Activated CD4-positive, alpha-beta T cell treated with anti-CD3 and anti-CD28 coated beads, Interleukin-2, Interleukin-6, amounts not matched to agents 100 ng/mL and 50 ng/mL, durations not matched to agents 16 hours and 8 hours (primary cell): ENCODE data around the gene MEIKIN.
A peak's percentile ranks its signal among the peaks of the same experiment; 100 is the strongest.

Source experiments
- DNase-seq: peaks from one replicate; pipeline ENCODE4 v3.0.0-alpha.2; 2020

Gene MEIKIN, protein sequence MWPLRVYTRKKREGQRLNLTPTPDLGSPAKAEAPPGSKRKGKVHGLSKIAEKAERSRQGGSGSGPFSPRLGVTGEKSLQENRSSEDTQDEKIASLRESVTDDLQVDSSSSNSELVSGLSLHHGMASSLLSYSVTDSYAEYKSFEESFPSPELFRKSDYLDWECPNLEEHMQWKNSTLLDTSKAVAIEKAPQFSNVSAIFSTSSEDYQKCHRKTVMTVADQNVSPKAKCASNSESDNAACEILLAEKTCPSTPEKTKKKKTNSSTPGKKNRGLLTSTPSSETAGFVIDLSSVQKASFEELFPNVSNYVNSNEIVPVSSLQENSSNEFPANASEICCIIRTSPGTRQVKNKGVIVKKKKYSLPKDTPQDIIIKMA

DNA sequence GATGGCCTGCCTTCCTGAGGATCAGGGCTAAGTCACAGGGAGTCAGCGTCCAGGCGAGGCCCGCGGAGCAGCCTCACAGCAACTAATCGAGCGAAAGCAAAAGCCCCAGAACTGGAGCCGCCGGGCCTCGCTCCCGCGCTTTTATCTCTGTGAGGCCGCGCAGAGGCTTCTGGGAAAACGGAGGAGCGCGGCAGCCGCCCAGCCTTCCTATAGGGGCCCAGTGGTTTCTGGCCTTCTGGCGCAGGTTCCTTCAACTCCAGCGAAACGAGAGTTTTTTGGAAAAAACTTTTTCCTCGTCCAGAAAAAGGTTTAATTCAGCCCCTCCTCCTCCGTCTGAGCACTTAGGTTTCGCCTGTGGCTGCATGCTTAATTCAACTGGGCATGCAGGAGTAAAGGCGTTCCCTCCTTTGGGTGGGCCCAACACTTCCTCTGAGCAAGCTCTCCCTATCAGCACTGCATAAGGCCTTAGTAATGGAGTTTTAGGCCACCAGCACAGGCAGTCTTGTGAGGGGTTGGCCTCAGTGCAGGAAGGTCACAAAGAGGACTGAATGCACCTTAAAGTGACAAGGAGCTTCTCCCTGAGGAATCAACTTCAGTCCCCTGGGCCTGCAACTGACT, at the start of gene MEIKIN:
Gene MEIKIN (minus strand): TSS at position 113 of the 618 bp plus-strand sequence. CDS start 158 bp downstream, outside the sequence.
- no peak for DNase-seq

DNA sequence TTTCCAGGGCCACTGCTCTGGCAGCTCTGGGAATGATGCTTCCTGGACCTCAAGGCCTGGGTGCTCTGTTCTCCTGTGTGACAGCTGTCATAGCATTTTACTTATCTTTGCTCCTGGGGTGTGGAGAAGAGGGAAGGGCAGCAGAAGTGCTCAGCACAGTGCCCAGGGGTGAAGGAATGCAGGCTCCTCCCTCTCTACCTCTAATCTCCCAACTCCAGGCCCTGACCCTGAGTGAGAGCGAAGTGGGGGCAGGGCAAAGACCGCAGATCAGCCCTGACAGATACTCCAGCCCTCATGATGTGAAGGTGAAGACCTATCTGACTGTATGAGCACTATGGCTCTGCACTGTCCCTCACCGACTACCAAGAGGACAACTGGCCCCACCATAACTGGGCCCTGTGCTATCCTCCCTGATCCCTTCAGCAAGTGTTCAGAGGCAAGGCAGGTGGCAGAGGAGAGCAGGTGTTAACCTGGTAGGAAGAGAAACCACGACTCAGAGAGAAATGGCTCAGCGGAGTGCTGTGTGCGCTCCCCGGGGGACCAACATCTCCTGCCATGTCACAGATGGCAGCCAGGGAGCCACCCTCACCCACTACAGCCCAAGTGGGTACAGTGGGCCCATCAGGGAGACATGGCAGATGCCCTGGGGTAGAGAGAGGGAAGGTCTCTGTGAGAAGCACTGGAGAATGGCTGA, 49.2 kb upstream of the MEIKIN start:
- DNase-seq, result no peak

DNA sequence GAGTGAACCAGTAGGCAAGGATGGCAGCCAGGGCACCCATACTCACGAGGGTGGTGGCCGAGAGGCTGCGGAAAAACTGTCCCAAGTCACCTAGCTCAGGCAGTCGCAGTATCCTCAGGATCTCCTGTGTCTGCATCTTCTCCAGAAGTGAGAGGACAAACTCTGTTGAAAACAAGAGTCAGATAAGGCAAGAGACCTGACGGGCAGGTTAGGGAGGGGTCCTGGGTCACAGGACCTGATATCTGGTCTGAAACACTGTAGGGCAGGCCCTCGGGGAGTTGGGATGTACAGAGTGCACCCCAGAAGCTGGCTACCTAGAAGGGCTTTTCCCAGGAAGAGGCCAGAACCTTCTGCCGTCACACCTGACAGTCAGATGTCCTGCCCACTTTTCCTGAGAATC, 48.6 kb upstream of the MEIKIN start:
- no peak for DNase-seq

DNA sequence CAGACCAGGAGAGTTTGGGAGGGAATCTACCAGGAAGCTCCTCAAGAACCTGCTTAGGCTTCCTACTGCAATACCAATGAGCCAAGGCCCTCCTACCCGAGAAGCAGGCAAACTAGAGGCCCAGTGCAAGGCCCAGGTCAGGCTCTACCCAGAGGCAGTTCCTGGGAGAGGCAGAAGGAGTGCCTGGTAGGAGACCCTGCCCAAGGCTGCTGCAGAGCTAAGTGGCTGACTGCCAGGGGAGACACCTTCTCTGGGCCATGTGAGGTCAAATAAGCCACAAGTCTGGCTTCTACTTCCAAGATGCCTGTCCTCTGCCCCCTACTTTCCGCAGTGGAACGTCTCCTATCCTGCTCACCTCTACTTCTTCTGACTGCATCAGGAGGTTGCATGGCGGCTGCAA, 48.2 kb upstream of the MEIKIN start:
- DNase-seq, result no peak

DNA sequence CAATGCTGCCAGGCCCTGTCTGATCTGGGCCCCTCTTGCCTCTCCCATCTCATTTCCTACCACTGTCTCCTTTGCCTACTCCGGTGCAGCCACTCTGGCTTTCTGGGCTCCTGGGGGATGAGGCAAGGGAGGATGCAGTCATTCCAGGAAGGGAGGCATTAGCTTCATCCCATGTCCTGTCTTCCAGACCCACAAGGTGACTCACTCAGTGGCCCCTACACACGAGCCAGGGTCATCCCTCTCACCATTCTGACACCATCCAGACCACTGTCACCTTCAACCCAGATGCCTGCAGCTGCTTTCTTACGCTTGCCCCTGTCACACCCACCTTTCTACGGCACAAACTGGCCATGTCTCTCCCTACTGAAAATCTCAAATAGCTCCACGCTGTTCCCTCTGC, 46.9 kb upstream of the MEIKIN start:
- no peak for DNase-seq

DNA sequence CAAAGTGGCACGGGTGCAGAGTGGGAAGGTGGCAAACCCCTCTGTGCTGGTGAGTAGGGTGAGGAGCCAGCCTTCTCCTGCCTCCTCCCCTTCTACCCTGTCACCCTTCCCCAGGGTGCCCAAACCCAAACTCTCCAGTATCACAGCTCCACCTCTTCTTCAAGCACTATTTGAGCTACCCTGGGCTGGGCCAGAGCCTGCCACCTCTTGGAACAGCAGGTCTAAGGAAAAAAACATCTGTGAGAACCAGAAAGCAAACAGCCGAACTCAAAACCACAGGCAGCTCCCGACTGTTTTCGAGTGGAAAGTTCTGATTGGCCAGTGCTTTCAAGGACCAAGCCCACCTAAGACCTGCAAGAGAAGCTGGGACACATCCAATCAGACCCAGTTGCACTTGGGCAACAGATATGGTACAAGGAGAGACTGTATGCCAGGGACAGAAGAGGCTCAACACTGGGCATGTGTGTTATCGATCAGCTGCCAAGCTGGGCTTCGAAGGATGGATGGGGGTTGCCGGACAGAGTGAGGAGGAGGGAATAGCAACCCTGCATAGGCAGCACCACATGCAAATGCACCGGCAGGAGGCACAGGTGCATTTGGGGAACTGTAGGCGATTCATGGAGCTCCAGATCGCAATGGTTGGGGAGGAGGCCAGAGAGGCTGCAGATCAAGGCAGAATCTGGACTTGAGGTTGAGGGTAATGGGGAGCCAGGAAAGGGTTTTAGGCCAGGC, 46.3 kb upstream of the MEIKIN start:
- no peak for DNase-seq

DNA sequence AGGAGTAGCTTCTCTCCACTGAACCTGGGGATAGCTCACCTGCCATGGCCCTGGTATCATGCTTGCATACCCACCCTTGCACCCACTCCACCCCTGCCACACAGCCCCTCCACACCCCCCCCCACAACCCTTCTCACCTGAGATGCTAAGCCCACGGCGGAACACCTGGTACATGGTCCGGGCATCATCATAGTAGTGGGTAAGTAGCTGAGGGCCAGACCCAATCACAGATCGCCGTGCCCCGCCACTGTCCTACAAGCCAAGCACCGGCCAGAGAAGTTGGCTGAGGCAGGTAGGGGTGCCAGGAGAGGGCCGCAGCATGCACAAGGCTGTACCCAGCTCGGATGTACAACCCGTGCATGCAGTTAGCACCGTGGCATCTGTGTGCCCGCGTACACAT, 45.3 kb upstream of the MEIKIN start:
- no peak for DNase-seq

DNA sequence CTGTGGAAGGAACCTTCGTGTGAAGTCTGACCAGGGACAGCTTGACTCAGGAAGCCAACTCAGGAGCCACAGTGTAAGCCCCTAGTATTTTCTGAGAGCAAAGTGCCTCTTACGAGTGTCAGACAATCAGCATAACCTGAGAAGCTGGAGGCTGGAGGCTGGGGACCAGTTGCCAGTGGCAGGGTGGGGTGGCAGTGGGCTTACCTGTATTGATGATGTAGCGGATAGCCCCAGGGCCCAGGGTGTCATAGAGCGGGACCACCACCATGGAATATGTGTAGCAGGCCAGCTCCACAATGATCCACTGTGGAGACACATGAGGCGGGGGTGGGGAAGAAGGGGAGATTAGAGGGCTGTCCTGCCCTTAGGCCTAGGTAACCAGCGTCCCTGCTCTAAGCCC, 43.1 kb upstream of the MEIKIN start:
- DNase-seq, result no peak

DNA sequence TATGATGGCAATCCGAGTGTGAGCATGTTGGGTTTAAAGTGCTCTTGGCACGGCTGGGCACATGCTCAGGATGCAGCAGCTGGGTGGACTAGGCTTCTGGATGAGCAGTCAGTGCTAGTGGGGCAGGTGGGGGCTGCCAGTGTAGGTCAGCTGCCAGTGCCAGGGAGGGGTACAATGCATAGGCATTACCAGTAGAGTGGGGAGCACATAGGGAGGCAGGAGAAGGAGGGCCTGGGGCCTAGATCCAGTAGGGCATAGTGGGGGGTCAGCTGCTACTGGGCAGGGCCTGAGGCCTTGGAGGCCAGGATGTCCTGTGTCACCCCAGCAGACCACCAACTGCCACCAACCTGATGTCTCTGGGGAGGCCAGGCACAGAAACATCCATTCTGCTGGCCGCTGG, 41.8 kb upstream of the MEIKIN start:
- DNase-seq, result no peak

DNA sequence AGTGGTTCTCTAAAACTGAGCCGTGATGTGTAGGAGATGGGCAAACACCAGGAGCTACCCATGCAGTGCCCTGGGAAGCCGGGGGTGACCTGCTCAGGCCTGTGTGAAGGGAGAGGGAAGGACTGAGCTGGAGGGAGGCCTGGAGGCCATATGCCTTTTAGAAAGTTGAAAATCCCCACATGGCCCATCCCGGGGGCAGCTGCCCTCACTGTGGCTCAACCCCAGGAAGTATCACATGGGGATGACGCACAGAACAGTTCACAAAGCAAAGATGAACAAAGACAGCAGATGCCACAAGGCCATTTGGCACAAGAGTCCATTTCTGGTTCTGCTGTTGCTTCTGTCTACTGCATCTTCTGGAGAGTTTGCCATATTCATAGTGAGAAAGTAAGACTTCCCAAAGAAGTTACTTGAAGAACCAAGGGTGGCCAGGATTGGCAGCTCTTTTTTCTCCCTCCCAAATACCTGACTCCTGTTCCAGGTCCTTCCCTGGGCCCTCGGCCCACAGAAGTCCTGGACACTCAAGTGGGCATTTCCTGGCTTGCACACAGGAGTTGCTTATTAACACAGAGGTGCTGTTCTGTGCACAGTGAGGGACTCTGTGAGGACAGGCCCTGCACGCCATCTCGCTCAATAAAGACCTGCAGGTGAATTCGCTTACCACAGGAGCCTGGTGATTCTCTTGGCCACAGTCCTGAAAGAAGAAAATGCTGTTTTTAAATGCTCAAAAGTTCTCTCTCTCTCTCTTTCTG, 40.9 kb upstream of the MEIKIN start:
- no peak for DNase-seq

DNA sequence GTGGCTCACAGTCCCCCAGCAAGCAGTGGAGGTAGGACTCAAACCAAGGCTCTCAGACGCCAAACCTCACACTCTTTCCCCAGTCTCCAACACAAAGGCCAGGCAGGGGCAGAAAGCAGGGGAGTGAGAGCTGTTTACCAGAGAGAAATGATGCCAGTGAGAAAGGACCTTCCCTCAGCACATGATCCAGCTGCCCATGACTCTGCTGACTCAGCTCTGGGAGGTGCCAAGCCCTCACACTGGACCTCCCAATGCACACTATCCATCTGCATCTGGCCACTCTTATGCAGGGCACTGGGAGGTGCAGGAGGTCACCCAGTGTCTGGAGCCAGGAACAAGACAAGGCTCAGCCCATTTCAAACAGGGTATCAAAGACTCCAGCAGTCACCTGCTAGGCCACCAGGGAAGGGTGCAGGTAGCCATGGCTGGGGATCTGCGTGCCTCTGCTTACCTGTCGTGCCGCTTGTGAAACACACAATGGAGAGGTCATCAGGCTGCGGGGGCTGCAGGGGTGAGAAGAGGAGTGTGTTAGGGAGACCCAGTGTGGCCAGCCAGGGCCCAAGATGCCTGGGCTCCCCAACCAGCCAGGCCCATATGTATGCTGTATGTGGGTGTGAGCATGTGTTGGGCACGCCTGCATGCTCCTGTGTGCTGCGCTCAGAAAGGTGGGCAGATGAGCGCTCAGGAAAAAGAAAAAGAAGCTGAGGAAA, 39.6 kb upstream of the MEIKIN start:
- no peak for DNase-seq

DNA sequence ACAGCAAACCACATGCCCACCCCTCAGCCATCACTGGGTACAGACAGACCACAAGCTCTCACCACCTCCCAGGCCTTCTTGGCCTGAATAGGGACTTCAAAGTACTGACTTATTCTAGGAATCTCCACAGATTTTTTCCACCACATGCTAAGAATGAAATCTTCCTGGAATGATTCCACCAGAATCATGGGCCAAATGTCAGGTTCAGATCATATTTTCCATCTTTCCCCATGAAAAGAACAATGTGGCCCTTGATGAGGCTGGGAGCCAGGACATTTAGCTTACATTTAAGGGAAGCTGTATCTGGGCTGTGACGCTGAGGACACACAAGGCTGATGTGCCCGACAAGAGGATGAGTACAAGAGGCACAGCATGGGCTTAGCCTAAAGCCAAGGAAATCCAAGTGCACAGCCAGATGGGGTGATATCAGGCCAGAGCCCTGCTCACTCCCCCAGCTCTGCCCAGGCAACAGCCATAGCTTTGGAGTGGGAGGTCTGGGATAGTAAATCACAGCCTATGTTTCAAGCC, 37.8 kb upstream of the MEIKIN start:
- no peak for DNase-seq

DNA sequence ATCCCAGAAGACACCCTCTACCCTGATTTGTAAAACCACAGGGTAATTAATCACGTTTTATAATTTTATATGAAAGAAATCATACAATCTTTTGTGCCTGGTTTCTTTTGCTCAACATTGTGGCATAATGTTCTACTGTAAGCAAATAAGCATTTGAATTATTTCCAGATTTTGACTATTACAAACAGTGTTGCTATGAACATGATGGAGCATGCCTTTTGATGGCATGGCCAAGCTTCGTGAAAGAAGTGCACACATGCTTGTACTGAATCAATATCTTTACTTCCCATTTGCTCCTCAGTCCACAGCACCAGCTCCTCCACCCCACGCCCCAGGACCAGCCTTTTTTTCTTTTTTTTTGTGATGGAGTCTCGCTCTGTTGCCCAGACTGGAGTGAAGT, 36.1 kb upstream of the MEIKIN start:
- DNase-seq, result no peak

DNA sequence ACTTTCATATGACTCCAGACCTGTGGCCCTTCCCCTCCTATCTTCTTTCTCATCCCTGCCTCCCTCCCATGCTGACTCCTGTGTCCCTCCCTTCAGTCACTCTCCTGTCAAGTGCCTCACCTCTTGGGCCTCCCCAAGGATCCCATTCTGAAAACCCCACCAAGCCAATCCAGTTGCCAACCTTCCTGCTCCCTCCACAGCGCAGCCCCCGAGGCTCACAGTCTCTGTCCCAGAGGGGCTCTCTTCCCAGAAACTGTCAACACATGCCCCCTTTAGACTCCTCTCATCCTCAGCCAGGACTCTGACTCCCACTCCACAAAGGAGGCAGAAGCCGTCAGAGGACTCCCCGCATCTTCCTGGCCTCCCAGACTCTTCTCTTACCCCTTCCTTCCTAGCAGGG, 35.2 kb upstream of the MEIKIN start:
- no peak for DNase-seq

DNA sequence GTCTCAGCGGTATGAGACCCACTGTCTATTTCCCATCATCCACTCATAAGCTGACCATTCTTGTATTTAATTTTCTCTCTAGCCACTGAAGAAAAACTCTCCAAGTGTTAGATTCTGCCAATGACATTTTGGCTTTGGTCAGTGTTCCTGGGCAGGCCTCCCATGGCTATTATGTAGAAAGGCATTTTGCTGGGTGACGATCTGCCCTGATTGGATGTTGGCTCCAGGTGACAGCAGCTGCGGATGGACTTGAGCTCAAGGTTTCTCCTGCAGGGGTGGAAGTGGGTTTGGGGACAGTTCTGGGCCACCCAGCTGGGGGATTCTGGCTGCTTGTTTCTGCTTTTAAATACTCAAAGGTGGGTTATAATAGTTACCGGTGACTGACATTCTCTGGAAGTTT, 34.4 kb upstream of the MEIKIN start:
- DNase-seq, result no peak

DNA sequence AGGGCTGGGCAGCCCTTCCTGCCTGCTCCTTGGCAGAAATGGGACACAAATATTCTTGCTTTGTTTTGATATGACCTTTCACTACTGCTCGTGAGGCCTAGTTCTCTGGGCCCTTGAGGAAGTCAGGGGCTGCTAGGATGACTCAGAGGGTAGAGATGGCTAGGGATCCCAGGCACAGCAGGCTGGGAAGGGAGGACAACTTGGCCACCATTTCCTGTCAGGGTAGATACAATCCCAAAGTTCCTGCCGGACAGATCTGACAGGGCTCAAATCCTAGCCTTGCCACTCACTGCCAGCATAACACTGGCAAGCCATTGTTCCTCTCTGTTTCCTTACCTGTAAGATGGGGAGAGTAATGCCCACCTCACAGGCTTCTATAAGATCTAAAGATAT, 31.7 kb upstream of the MEIKIN start:
- DNase-seq, result no peak

DNA sequence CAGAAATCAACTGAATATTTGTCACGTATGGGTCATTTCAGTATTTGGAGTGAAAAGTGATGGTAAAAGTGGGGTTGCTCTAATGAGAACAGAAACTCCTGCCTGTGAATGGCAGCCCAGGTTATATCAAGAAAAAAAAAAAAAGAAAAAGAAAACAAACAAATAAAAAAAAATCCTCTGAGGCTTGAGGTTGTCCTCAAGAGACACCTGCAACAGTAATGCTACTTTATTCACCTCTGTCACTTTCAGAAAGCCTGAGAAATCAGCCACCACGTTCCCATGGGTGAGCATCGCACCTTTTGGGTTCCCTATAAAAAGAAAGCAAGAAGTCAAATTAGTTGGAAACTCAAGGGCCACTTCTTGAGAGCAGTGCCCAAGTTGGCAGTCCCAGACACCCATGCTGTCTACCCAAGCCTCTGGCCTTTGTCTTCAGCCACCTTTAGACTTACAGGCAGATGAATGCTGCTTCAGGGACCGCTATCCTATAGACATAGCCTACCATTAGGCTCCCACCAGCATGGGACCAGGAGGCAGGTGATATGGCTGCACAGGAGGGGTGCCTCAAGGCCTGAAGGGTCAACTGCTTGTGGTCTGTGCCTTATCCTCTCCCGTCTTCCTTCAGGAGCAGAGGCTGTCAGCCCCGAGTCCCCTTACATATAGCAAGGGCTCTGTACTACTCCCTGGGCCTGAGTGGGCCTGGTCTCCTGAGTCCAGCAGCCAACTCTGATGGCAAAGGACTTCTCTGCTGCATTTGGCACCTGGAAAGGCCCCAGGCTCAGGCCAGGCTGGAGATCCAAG, 31.1 kb upstream of the MEIKIN start:
- no peak for DNase-seq

DNA sequence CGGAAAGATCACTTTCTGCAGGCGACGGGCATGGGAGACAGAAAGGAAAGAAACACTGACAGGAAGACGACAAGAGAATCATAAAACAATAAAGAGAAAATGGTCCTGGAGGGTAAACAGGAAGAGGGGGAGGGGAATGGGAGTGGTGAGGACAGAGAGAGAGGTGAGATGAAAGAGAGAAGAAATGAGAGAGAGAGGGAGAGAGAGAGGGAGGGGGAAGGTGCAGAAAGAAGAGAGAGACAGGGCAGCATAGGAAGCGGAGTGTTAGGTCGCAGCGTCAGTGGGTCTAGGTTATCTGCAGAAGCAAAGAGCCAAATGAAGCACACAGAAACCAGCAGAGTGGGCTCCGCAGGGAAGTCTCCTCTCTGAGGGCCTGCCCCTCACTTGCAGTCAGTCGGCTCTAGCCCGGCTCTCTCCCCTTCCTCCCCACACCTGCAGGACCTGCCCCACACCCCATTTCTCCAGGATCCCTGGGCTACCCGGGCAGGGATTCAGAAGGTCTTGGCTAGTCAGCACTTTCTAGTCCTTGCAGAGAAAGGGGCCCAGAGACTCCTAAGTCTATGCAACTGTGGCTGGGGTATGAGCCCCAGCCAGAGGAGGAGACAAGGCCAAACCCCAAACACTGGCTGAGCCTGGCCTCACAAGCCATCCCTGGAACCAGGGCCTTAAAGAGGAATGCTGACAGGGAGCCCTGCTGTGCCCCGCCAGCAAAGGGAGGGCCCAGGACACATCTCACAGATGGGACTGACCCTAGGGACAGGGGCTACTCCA, 29.7 kb upstream of the MEIKIN start:
- peak; percentile 20 for DNase-seq

DNA sequence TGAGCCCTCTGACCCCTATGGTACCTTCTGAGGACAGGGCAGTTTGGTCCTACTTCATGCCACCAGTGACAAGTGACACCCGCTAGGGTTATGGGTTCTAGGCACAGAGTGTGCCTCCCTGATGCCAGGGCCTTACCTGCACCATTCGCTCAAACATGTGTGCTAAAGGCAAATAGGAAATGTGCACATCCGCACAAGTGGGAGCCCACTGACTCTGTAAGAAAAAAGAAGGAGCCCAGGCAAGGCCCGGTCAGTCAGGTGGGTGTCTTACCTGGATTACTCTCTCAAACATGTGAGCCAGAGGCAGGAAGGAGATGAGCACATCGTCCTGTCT, 29.1 kb upstream of the MEIKIN start:
- no peak for DNase-seq

DNA sequence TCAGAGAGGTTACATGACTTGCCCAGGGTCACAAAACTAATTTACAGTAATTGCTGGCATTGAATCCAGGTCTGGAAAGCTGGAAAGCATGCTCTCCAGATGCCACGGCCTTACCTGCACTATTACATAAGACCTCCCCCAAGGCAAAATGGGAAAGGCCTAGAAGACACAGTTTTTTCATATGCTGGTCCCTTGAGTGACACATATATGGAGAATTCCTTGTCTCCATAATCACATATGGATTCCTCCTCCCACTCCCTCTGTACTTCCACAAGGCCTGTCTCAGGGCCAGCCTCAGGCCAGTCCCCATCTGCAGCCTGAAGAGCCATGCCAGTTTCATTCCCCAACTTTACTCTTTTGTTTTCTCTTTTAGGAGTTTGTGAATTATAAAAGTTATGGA, 28.6 kb upstream of the MEIKIN start:
- DNase-seq, result no peak
